LNCaP clone FGC (cell line): ENCODE results near the gene LPP.

Experiments used
- DNase-seq: peaks from one replicate; pipeline ENCODE4 v3.0.0-alpha.2; 2011; ENCODE audit warnings: low read depth
- H3K4me3 ChIP-seq: 2 replicates; pipeline ENCODE4 v1.5.1; 2011; ENCODE audit warnings: mild to moderate bottlenecking, low read depth, low read length, control low read depth
- TF ChIP-seq, protein P1 (sequence below): IDR thresholded peaks from 2 replicates; pipeline ENCODE4 v1.5.1; 2012; ENCODE audit warnings: mild to moderate bottlenecking; ENCODE audit not compliant: control insufficient read depth, insufficient read depth; ENCODE audit errors: extremely low read depth

LPP gene

DNA sequence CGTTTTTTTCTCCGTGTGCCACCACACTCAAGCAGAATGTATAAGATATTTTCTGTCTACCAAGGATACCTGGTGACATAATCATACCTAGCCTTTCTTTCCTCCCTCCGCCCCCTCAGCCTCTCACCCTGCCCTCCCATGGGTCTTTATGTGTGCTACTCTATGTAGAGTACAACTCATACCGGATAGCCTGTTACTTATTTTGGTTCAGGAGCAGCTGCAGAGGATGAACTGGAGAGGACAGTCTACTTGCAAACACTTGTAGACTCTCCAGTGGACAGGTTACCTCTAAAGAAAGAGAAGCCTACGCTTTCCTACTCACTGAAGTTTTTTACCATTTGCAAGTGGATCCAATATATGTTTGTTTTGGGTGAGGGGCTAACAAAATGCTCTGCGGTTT, 671.9 kb downstream of the LPP start:
- DNase-seq, result no peak
- TF ChIP-seq, protein P1, sequence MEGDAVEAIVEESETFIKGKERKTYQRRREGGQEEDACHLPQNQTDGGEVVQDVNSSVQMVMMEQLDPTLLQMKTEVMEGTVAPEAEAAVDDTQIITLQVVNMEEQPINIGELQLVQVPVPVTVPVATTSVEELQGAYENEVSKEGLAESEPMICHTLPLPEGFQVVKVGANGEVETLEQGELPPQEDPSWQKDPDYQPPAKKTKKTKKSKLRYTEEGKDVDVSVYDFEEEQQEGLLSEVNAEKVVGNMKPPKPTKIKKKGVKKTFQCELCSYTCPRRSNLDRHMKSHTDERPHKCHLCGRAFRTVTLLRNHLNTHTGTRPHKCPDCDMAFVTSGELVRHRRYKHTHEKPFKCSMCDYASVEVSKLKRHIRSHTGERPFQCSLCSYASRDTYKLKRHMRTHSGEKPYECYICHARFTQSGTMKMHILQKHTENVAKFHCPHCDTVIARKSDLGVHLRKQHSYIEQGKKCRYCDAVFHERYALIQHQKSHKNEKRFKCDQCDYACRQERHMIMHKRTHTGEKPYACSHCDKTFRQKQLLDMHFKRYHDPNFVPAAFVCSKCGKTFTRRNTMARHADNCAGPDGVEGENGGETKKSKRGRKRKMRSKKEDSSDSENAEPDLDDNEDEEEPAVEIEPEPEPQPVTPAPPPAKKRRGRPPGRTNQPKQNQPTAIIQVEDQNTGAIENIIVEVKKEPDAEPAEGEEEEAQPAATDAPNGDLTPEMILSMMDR, result no peak

DNA sequence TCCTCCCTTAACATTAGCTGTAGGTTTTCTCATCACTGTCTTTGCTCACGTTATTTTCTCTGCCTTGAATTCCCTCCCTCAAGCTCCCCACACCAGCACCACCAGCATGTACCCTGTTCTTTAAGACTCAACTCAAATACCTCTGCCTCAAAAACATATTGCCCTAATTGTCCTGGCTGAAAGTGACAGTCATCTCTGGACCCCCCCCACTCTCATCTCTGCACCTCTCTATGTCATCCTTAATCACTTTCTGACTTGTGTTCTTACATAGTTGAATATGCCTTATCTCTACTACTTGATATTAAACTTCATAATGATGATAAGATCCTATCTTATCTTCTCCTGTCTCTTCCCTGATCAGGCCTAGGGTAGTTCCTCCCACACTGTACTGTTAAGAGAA, 672.6 kb downstream of the LPP start:
- no peak overlapping the region for H3K4me3 ChIP-seq
- TF ChIP-seq, protein P1, result no peak

More for the DNA sequence above, 671.9 kb downstream of the LPP start:
- no peak overlapping the region for H3K4me3 ChIP-seq

GRCh38 chr3:188827103-188827502, 673.1 kb downstream of the LPP start:
- TF ChIP-seq, protein P1, result no peak
- no peak for DNase-seq
- H3K4me3 ChIP-seq, result no peak overlapping the region

More for the DNA sequence above, 672.6 kb downstream of the LPP start:
- DNase-seq, result no peak

GRCh38 chr3:188827576-188827975, 673.6 kb downstream of the LPP start:
- TF ChIP-seq, protein P1, result no peak
- DNase-seq, result no peak
- no peak overlapping the region for H3K4me3 ChIP-seq

GRCh38 chr3:188829130-188829529, 675.2 kb downstream of the LPP start:
- no peak for DNase-seq
- TF ChIP-seq, protein P1, result no peak
- H3K4me3 ChIP-seq, result no peak overlapping the region

DNA sequence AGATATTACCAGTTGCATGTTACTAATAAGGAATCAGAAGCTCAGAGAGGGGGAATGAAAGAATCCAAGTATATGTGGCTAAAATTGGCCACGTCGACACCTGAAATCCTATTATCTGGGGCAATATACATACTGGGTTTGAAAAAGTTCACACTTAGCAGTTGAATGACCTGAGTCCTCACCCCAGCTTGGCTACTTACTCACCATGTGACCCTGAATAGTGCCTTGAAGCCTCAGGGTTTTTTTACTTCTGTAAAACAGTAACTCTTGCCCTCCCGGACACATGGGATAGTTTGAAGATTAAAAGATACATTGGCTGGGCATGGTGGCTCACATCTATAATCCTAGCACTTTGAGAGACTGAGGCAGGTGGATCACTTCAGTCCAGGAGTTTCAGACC, 675.6 kb downstream of the LPP start:
- DNase-seq, result no peak
- TF ChIP-seq, protein P1, result no peak
- H3K4me3 ChIP-seq, result no peak overlapping the region

DNA sequence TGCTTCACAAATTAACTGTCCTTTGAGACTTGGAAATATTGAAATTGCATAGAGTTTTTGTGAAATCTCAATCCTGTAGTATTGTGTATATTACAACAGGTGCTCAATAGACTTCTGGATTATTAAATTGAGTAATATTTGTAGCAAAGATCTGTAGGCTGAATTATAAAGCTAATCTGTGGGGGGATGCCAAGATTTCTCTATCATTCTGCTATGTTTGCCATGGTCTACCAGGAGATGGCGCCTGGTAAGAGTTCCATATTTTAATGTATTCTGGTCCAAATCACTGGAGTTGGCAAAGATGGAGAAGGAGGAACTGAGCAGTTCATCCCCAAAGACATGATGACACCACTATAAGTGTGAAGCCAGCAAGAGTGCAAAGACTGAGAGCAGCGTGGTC, 676.9 kb downstream of the LPP start:
- TF ChIP-seq, protein P1, result no peak

More for the DNA sequence above, 676.9 kb downstream of the LPP start:
- DNase-seq, result no peak
- no peak overlapping the region for H3K4me3 ChIP-seq
